A673 (cell line): ENCODE data around the gene MT2A. TPM values are rescaled to one million over a fixed set of nuclear protein-coding genes. Genes with fewer than 3 reads are reported as not detected.

Source experiments
- BruUV-seq: library from RNA; stranded (reverse); fragments of 400-500 nt; replicated peaks from 2 replicates; lab custom pipeline; 2021; lab: Mats Ljungman, UMichigan
- CTCF ChIA-PET: fragments of 300-600 bp; sonication (Branson Sonifier 250); formaldehyde crosslinking; loops from one replicate; lab custom pipeline; 2022; ENCODE audit warnings: antibody characterized with exemption; lab: Charles Lee
- POLR2A ChIA-PET: fragments of 300-600 bp; sonication (Branson Sonifier 250); formaldehyde crosslinking; loops from one replicate; lab custom pipeline; 2022; ENCODE audit warnings: antibody characterized with exemption; ENCODE audit not compliant: low non-redundant PET; lab: Charles Lee
- DNase-seq: peaks from one replicate; pipeline ENCODE4 v3.0.0-alpha.2; 2015; ENCODE audit warnings: low spot score
- H3K27ac ChIP-seq: fragments of 200-600 bp; sonication (generic); 2 replicates; pipeline ENCODE4 v1.5.1; 2016; ENCODE audit warnings: mixed run types, low read depth, mild to moderate bottlenecking, mixed read lengths, antibody characterized with exemption, low read length; ENCODE audit not compliant: poor library complexity, severe bottlenecking
- H3K27me3 ChIP-seq: fragments of 200-600 bp; sonication (generic); replicated peaks from 2 replicates; pipeline ENCODE4 v1.6.1; 2017; ENCODE audit warnings: mixed run types, low read depth, mild to moderate bottlenecking, mixed read lengths, antibody characterized with exemption, low read length; ENCODE audit not compliant: insufficient read depth, poor library complexity
- H3K36me3 ChIP-seq: fragments of 200-600 bp; sonication (generic); 2 replicates; pipeline ENCODE4 v1.6.1; 2016; ENCODE audit warnings: mixed run types, mild to moderate bottlenecking, mixed read lengths, antibody characterized with exemption, low read length; ENCODE audit not compliant: insufficient read depth, poor library complexity, severe bottlenecking
- H3K4me1 ChIP-seq: fragments of 200-600 bp; sonication (generic); 2 replicates; pipeline ENCODE4 v1.6.1; 2017; ENCODE audit warnings: mixed run types, mild to moderate bottlenecking, mixed read lengths, antibody characterized with exemption, low read length; ENCODE audit not compliant: insufficient read depth, poor library complexity, severe bottlenecking
- H3K4me3 ChIP-seq: fragments of 200-600 bp; sonication (generic); 2 replicates; pipeline ENCODE4 v1.5.1; 2016; ENCODE audit warnings: low read depth, mixed run types, mild to moderate bottlenecking, mixed read lengths, low read length; ENCODE audit not compliant: poor library complexity, severe bottlenecking
- H3K9me3 ChIP-seq: fragments of 200-600 bp; sonication (generic); 2 replicates; pipeline ENCODE4 v1.6.1; 2016; ENCODE audit warnings: mixed run types, low read depth, mild to moderate bottlenecking, mixed read lengths, antibody characterized with exemption, low read length; ENCODE audit not compliant: poor library complexity, severe bottlenecking
- EZH2 ChIP-seq: fragments of 200-600 bp; sonication (generic); IDR thresholded peaks from 2 replicates; pipeline ENCODE4 v1.6.1; 2017; ENCODE audit warnings: borderline replicate concordance, low read depth, mild to moderate bottlenecking, mixed read lengths, antibody characterized with exemption, low read length; ENCODE audit not compliant: poor library complexity, severe bottlenecking
- intact Hi-C: fragments of 100-400 bp; cut with micrococcal nuclease; formaldehyde crosslinking; loops from one replicate; pipeline ENCODE4 v1.10.0; 2022; ENCODE audit not compliant: unreplicated experiment
- total RNA-seq: library from RNA; stranded (reverse); gene quantifications from 2 replicates; pipeline ENCODE4 v1.2.3, GENCODE V29; 2021
- TF ChIP-seq, protein P1 (sequence below): fragments of 300-800, 200-600 bp; sonication (generic); conservative IDR thresholded peaks from 2 replicates; pipeline ENCODE4 v1.5.1; 2017; ENCODE audit warnings: low read depth, mild to moderate bottlenecking, antibody characterized with exemption, low read length, moderate library complexity, mixed read lengths

Gene MT2A
- total RNA-seq, 1 experiment from 2014 or later: 218 TPM

- POLR2A ChIA-PET: no interaction called here
These were observed 7.9 kb upstream of the MT2A start for GRCh38 chr16:56600398-56600999.

GRCh38 chr16:56601325-56601724 lies 7.1 kb upstream of the MT2A start:
- Histone ChIP-seq H3K27me3 (no peaks in the 10 kb centered on the region), H3K27ac (no peak overlapping the region), H3K9me3 (no peaks in the 10 kb centered on the region), H3K4me3 (no peak overlapping the region), H3K4me1 (no peaks in the 10 kb centered on the region), H3K36me3 (no peaks in the 10 kb centered on the region)
- CTCF ChIA-PET: interaction anchor here (1.3 kb wide), 1 partner anchor 101 kb away, joined by 4 read pairs; no protein-coding TSS in a partner anchor
- POLR2A ChIA-PET: no interaction called here
- TF ChIP-seq, protein P1, sequence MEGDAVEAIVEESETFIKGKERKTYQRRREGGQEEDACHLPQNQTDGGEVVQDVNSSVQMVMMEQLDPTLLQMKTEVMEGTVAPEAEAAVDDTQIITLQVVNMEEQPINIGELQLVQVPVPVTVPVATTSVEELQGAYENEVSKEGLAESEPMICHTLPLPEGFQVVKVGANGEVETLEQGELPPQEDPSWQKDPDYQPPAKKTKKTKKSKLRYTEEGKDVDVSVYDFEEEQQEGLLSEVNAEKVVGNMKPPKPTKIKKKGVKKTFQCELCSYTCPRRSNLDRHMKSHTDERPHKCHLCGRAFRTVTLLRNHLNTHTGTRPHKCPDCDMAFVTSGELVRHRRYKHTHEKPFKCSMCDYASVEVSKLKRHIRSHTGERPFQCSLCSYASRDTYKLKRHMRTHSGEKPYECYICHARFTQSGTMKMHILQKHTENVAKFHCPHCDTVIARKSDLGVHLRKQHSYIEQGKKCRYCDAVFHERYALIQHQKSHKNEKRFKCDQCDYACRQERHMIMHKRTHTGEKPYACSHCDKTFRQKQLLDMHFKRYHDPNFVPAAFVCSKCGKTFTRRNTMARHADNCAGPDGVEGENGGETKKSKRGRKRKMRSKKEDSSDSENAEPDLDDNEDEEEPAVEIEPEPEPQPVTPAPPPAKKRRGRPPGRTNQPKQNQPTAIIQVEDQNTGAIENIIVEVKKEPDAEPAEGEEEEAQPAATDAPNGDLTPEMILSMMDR: no peak
- no peak for TF ChIP-seq EZH2
- intact Hi-C loops: loop anchor here (5.0 kb wide), 1 partner anchor 101 kb away; no protein-coding TSS in a partner anchor
- no TSS peak for BruUV-seq
- no peak for DNase-seq

More at GRCh38 chr16:56600398-56600999, 7.9 kb upstream of the MT2A start:
- H3K9me3 ChIP-seq: no peaks in the 10 kb centered on the region
- H3K27me3 ChIP-seq: no peaks in the 10 kb centered on the region
- BruUV-seq: no TSS peak
- intact Hi-C loops: loop anchor here (1.0 to 5.0 kb wide), 2 partner anchors 86 to 102 kb away; no protein-coding TSS in a partner anchor
- peak; percentile 69 for DNase-seq
- no peak overlapping the region for H3K4me3 ChIP-seq
- H3K4me1 ChIP-seq: no peaks in the 10 kb centered on the region
- CTCF ChIA-PET: interaction anchor here (0.5 to 1.3 kb wide), 7 partner anchors 9 to 1136 kb away, joined by 3 to 7 read pairs (median 3); no protein-coding TSS in a partner anchor
- no peak overlapping the region for H3K27ac ChIP-seq
- TF ChIP-seq, protein P1: peak; percentile 77
- TF ChIP-seq EZH2: no peak
- H3K36me3 ChIP-seq: no peaks in the 10 kb centered on the region

GRCh38 chr16:56603589-56603988 lies 4.8 kb upstream of the MT2A start:
- Histone ChIP-seq H3K36me3 (no peaks in the 10 kb centered on the region), H3K4me3 (no peak overlapping the region), H3K4me1 (peaks cover 17% of the 10 kb centered on the region), H3K27me3 (no peaks in the 10 kb centered on the region), H3K9me3 (no peaks in the 10 kb centered on the region), H3K27ac (no peak overlapping the region)
- BruUV-seq: no TSS peak
- DNase-seq: peak; percentile 59
- intact Hi-C loops: loop anchor here (5.0 kb wide), 1 partner anchor 99 kb away; no protein-coding TSS in a partner anchor
- TF ChIP-seq, protein P1: peak; percentile 43; the same call in 1 of the 2 replicates
- TF ChIP-seq EZH2: no peak
- ChIA-PET POLR2A (no interaction called here), CTCF (interaction anchor here (0.6 to 1.9 kb wide), 3 partner anchors 22 to 98 kb away, joined by 3 to 30 read pairs (median 3); partner anchors contain the start of gene MT1E)
